Heart right ventricle (tissue), 16 donors: ENCODE data around the gene MIOX. TPM values are rescaled to one million over a fixed set of nuclear protein-coding genes. Genes with fewer than 3 reads are reported as not detected.

ENCODE experiments used
- ATAC-seq, 8 donors: fragments of 200-7000 bp; cut with Tn5 transposase; one replicate each; pipeline ENCODE4 v1.9.1; 2020; ENCODE audit warnings: mild to moderate bottlenecking in 8 of 8, moderate library complexity in 8 of 8, moderate number of reproducible peaks in 1 of 8
- DNase-seq, 2 donors: peaks; one replicate each; pipeline ENCODE4 v3.0.0-alpha.2; 2020
- H3K27ac ChIP-seq, 10 donors: fragments of 200-600 bp; sonication (generic) in 2 of 10; one replicate each; pipeline versions ENCODE4 v1.5.0 to v1.8.0; 2020 to 2022; ENCODE audit warnings: mild to moderate bottlenecking in 3 of 10
- H3K27me3 ChIP-seq, 7 donors: fragments of 200-600 bp; one replicate each; pipeline ENCODE4 v1.8.0; 2021 to 2022; ENCODE audit warnings: mild to moderate bottlenecking in 2 of 7
- H3K36me3 ChIP-seq, 9 donors: fragments of 200-600 bp; sonication (generic) in 1 of 9; one replicate each; pipeline versions ENCODE4 v1.5.0 to v1.8.0; 2020 to 2022; ENCODE audit warnings: mild to moderate bottlenecking in 2 of 9
- H3K4me1 ChIP-seq, 9 donors: fragments of 200-600 bp; sonication (generic) in 1 of 9; one replicate each; pipeline versions ENCODE4 v1.5.0 to v1.8.0; 2020 to 2022; ENCODE audit warnings: mild to moderate bottlenecking in 4 of 9
- H3K4me3 ChIP-seq, 10 donors: fragments of 200-600 bp; sonication (generic) in 2 of 10; one replicate each; pipeline versions ENCODE4 v1.5.0 to v1.8.0; 2020 to 2022; ENCODE audit warnings: mild to moderate bottlenecking in 7 of 10, moderate library complexity in 2 of 10
- H3K9me3 ChIP-seq, 11 donors: fragments of 200-600 bp in 10 of 11; sonication (generic) in 2 of 11; one replicate each; pipeline versions ENCODE4 v1.5.0 to v1.8.0; 2013 to 2022; ENCODE audit warnings: mild to moderate bottlenecking in 2 of 11, control low read depth in 1 of 11, moderate library complexity in 1 of 11
- CTCF ChIP-seq, 9 donors: fragments of 200-600 bp; sonication (generic) in 2 of 9; IDR thresholded peaks; one replicate each; pipeline versions ENCODE4 v1.5.0 to v1.8.0; 2021 to 2022; ENCODE audit warnings: antibody characterized with exemption in 9 of 9, mild to moderate bottlenecking in 5 of 9, moderate library complexity in 1 of 9
- WGBS, 2 donors: extraction: QIAGEN DNeasy Blood & Tissue Kit; methylation state at CpG; one replicate each; pipeline ENCODE4 v1.1.7; 2013; ENCODE audit warnings: inconsistent platforms in 1 of 2; 5-methylcytosine and 5-hydroxymethylcytosine counted together
- intact Hi-C, 10 donors: fragments of 100-400 bp; cut with DNase I; formaldehyde crosslinking; loops; one replicate each; pipeline versions ENCODE4 v1.11.1 to v1.14.2; 2022
- polyA plus RNA-seq, 2 donors: library from polyadenylated mRNA; stranded (reverse); fragments of 200-250 nt; gene quantifications; one replicate each; pipeline ENCODE4 v1.2.3, GENCODE V29; 2013
- total RNA-seq, 10 donors: library from RNA; stranded (reverse); fragmentation: NEBNext Ultra II Directional in 3 of 10; extraction: Animal tissue kit (Norgen Biotek cat#: 25700) in 3 of 10; gene quantifications; one replicate each; pipeline versions ENCODE4 v1.2.1 to v1.2.4, GENCODE V29; 2021 to 2023
- donor health status: Arrhythmogenic right ventricular cardiomyopathy.
- donor health status: ischemic (EF 13 %, LVEDD 7.1; RV severe dilation, severe dysfunction).
- donor health status: healthy with polysubstance abuse.
- donor health status: DM: no; HTN: yes; CAD: no.
- donor health status: DM: no; HTN: no; CAD: no.
- donor health status: ischemic (EF 25% LVEDD 6.9; RV normal size, moderate dysfunction).
- donor health status: ischemic (EF 25% LVEDD 5.7; RV mildly dilated, moderate dysfunction).
- donor health status: healthy.
- donor health status: DM: yes; HTN: yes; CAD: no.
- donor health status: Ischemic cardiomyopathy.
- donor health status: ischemic (EF 35%, LVEDD 5.7; RV mildly dilated, moderate dysfunction).
- donor health status: nonischemic (EF 11% LVEDD 7.7; RV severe dilation, severe dysfunction).
- donor health status: DM: yes; HTN: yes; CAD: no.
- donor health status: PGD.
- donor health status: ischemic (EF 29% LVEDD 5.4; RV normal size, mild dysfunction).
- donor health status: nonischemic (EF 23%, LVEDD 6.1; RV moderate dilation, normal function).

MIOX gene
- total and polyA plus RNA-seq, 12 donors: not detected

- Histone ChIP-seq H3K4me3 (no peak overlapping the region), H3K36me3 (peaks cover 0 to 98% (median 29%) of the 10 kb centered on the region in 9 donors), H3K27me3 (no peaks in the 10 kb centered on the region), H3K4me1 (no peaks in the 10 kb centered on the region), H3K27ac (no peak overlapping the region), H3K9me3 (no peaks in the 10 kb centered on the region)
- ATAC-seq: no peak
- intact Hi-C loops: no loop called here
- TF ChIP-seq CTCF (IDR thresholded peaks at IDR 0.05): no peak
- no peak for DNase-seq
- 80 to 87% methylated on average over 5 of the region's 5 CpGs for WGBS, 2 donors
These were observed 34.0 kb upstream of the MIOX start for GRCh38 chr22:50452649-50453048.

- TF ChIP-seq CTCF (IDR thresholded peaks at IDR 0.05): no peak
- ATAC-seq: peak in 1 of 8 donors; percentile 4
- Histone ChIP-seq H3K27ac (no peak overlapping the region), H3K4me3 (no peak overlapping the region), H3K36me3 (peaks cover 0 to 100% (median 27%) of the 10 kb centered on the region in 9 donors), H3K4me1 (no peaks in the 10 kb centered on the region), H3K27me3 (no peaks in the 10 kb centered on the region), H3K9me3 (no peaks in the 10 kb centered on the region)
- WGBS, 2 donors: 94 to 95% methylated on average over 27 of the region's 27 CpGs
- no peak for DNase-seq
- intact Hi-C loops: no loop called here
These were observed 32.0 kb upstream of the MIOX start for GRCh38 chr22:50454556-50455075.

- Histone ChIP-seq H3K4me1 (no peaks in the 10 kb centered on the region), H3K27me3 (no peaks in the 10 kb centered on the region), H3K4me3 (no peak overlapping the region), H3K36me3 (peaks cover 0 to 100% (median 31%) of the 10 kb centered on the region in 9 donors), H3K9me3 (no peaks in the 10 kb centered on the region), H3K27ac (no peak overlapping the region)
- no peak for TF ChIP-seq CTCF (IDR thresholded peaks at IDR 0.05)
- ATAC-seq (no peak), DNase-seq (no peak)
- intact Hi-C loops: no loop called here
- 96 to 97% methylated on average over 18 of the region's 18 CpGs for WGBS, 2 donors
These were observed 31.5 kb upstream of the MIOX start for GRCh38 chr22:50455201-50455600.

- intact Hi-C loops: no loop called here
- H3K9me3 ChIP-seq: no peaks in the 10 kb centered on the region
- DNase-seq: no peak
- H3K27me3 ChIP-seq: no peaks in the 10 kb centered on the region
- 96% methylated on average over 11 of the region's 11 CpGs for WGBS, 2 donors
- ATAC-seq: no peak
- peaks cover 0 to 100% (median 39%) of the 10 kb centered on the region in 9 donors for H3K36me3 ChIP-seq
- no peak overlapping the region for H3K4me3 ChIP-seq
- H3K4me1 ChIP-seq: no peaks in the 10 kb centered on the region
- no peak overlapping the region for H3K27ac ChIP-seq
- no peak for TF ChIP-seq CTCF (IDR thresholded peaks at IDR 0.05)
These were observed 30.6 kb upstream of the MIOX start for GRCh38 chr22:50456026-50456425.
